ENCODE data around the gene KIF26A. TPM values are rescaled to one million over a fixed set of nuclear protein-coding genes. Genes with fewer than 3 reads are reported as not detected.
A peak's percentile ranks its signal among the peaks of the same experiment; 100 is the strongest.

Gene KIF26A
- total RNA-seq, 1 donor from 2014 or later, result 32.6 TPM

- Histone ChIP-seq H3K4me3 (no peak overlapping the region), H3K27ac (no peak overlapping the region), H3K9me3 (no peaks in the 10 kb centered on the region), H3K4me1 (no peaks in the 10 kb centered on the region), H3K36me3 (no peaks in the 10 kb centered on the region), H3K27me3 (no peaks in the 10 kb centered on the region)
- DNase-seq (ENCODE audit: low spot score in 2 of 2), result peak in 1 of 2 donors; percentile 59
- intact Hi-C loops (cut with DNase I), result no loop called here
- no peak for TF ChIP-seq CTCF (IDR thresholded peaks at IDR 0.05)
These were observed 23.8 kb upstream of the KIF26A start for GRCh38 chr14:104114421-104115130.

- no peaks in the 10 kb centered on the region for H3K27me3 ChIP-seq
- peak in 1 of 2 donors; percentile 50 for DNase-seq (ENCODE audit: low spot score in 2 of 2)
- H3K27ac ChIP-seq, result no peak overlapping the region
- no peak for TF ChIP-seq CTCF (IDR thresholded peaks at IDR 0.05)
- intact Hi-C loops (cut with DNase I), result no loop called here
- no peak overlapping the region for H3K4me3 ChIP-seq
- H3K9me3 ChIP-seq, result no peaks in the 10 kb centered on the region
- no peaks in the 10 kb centered on the region for H3K4me1 ChIP-seq
- no peaks in the 10 kb centered on the region for H3K36me3 ChIP-seq
These were observed 23.2 kb upstream of the KIF26A start for GRCh38 chr14:104115131-104115600.

- no peak for TF ChIP-seq CTCF (IDR thresholded peaks at IDR 0.05)
- Histone ChIP-seq H3K4me3 (peak overlapping the region in 1 of 2 donors; percentile 56), H3K4me1 (no peaks in the 10 kb centered on the region), H3K27ac (no peak overlapping the region), H3K36me3 (no peaks in the 10 kb centered on the region), H3K27me3 (no peaks in the 10 kb centered on the region), H3K9me3 (no peaks in the 10 kb centered on the region)
- DNase-seq (ENCODE audit: low spot score in 2 of 2), result no peak
- intact Hi-C loops (cut with DNase I), result no loop called here
These were observed 22.6 kb upstream of the KIF26A start for GRCh38 chr14:104115691-104116287.

- H3K4me1 ChIP-seq, result no peaks in the 10 kb centered on the region
- H3K4me3 ChIP-seq, result peak overlapping the region; percentile 56
- DNase-seq (ENCODE audit: low spot score in 2 of 2), result peak in 1 of 2 donors; percentile 47
- intact Hi-C loops (cut with DNase I), result no loop called here
- H3K27me3 ChIP-seq, result no peaks in the 10 kb centered on the region
- no peaks in the 10 kb centered on the region for H3K9me3 ChIP-seq
- no peak for TF ChIP-seq CTCF (IDR thresholded peaks at IDR 0.05)
- H3K27ac ChIP-seq, result no peak overlapping the region
- H3K36me3 ChIP-seq, result no peaks in the 10 kb centered on the region
These were observed 22.1 kb upstream of the KIF26A start for GRCh38 chr14:104116288-104116755.

GRCh38 chr14:104116756-104117340, 21.5 kb upstream of the KIF26A start:
- no peak for TF ChIP-seq CTCF (IDR thresholded peaks at IDR 0.05)
- H3K36me3 ChIP-seq, result no peaks in the 10 kb centered on the region
- no peaks in the 10 kb centered on the region for H3K27me3 ChIP-seq
- peak in 1 of 2 donors; percentile 45 for DNase-seq (ENCODE audit: low spot score in 2 of 2)
- H3K9me3 ChIP-seq, result no peaks in the 10 kb centered on the region
- H3K27ac ChIP-seq, result no peak overlapping the region
- H3K4me3 ChIP-seq, result peak overlapping the region; percentile 56
- H3K4me1 ChIP-seq, result no peaks in the 10 kb centered on the region
- intact Hi-C loops (cut with DNase I), result no loop called here
